Measurements from ENCODE around the gene MTERF2. TPM values are rescaled to one million over a fixed set of nuclear protein-coding genes. Genes with fewer than 3 reads are reported as not detected.

MTERF2 gene
- total RNA-seq, 2 donors from 2014 or later = 24.1 to 32.9 TPM

GRCh38 chr12:106984588-106985137, 2.3 kb downstream of the MTERF2 start:
- Histone ChIP-seq H3K9me3 (no peaks in the 10 kb centered on the region), H3K27ac (peak overlapping the region in 1 of 4 donors; percentile 91), H3K4me1 (peaks cover 37% of the 10 kb centered on the region), H3K4me3 (no peak overlapping the region), H3K36me3 (replicated peaks in 1 of 2; ENCODE audit: insufficient read depth in 1 of 2, low read depth in 2 of 2) (peaks cover 0 to 2% of the 10 kb centered on the region in 2 donors), H3K27me3 (no peaks in the 10 kb centered on the region)
- intact Hi-C loops (cut with DNase I) = no loop called here
- WGBS, 2 donors = 96 to 97% methylated on average over 6 of the region's 6 CpGs
- ATAC-seq (no peak), DNase-seq (no peak)
- TF ChIP-seq POLR2A (IDR thresholded peaks at IDR 0.05) (no peak), CTCF (IDR thresholded peaks at IDR 0.05) (no peak)

GRCh38 chr12:106982229-106982628, 4.7 kb downstream of the MTERF2 start:
- TF ChIP-seq CTCF (IDR thresholded peaks at IDR 0.05) (no peak), POLR2A (IDR thresholded peaks at IDR 0.05) (no peak)
- no peak for DNase-seq
- peaks cover 0 to 2% of the 10 kb centered on the region in 2 donors for H3K36me3 ChIP-seq (replicated peaks in 1 of 2; ENCODE audit: insufficient read depth in 1 of 2, low read depth in 2 of 2)
- no peak overlapping the region for H3K4me3 ChIP-seq
- no peak for ATAC-seq
- H3K27me3 ChIP-seq = no peaks in the 10 kb centered on the region
- 72 to 79% methylated on average over 1 of the region's 1 CpG for WGBS, 2 donors
- intact Hi-C loops (cut with DNase I) = no loop called here
- H3K27ac ChIP-seq = peak overlapping the region in 1 of 4 donors; percentile 24
- no peaks in the 10 kb centered on the region for H3K9me3 ChIP-seq
- peaks cover 45% of the 10 kb centered on the region for H3K4me1 ChIP-seq

GRCh38 chr12:106981788-106982187, 5.2 kb downstream of the MTERF2 start:
- no peak for TF ChIP-seq POLR2A (IDR thresholded peaks at IDR 0.05)
- TF ChIP-seq CTCF (IDR thresholded peaks at IDR 0.05) = no peak
- 89 to 91% methylated on average over 3 of the region's 3 CpGs for WGBS, 2 donors
- no peak for ATAC-seq
- H3K36me3 ChIP-seq (replicated peaks in 1 of 2; ENCODE audit: insufficient read depth in 1 of 2, low read depth in 2 of 2) = peaks cover 0 to 2% of the 10 kb centered on the region in 2 donors
- no peak overlapping the region for H3K4me3 ChIP-seq
- H3K9me3 ChIP-seq = no peaks in the 10 kb centered on the region
- intact Hi-C loops (cut with DNase I) = no loop called here
- no peak for DNase-seq
- H3K27ac ChIP-seq = peak overlapping the region in 1 of 4 donors; percentile 24
- H3K27me3 ChIP-seq = no peaks in the 10 kb centered on the region
- H3K4me1 ChIP-seq = peaks cover 48% of the 10 kb centered on the region

GRCh38 chr12:106980944-106981343, 6.0 kb downstream of the MTERF2 start:
- Histone ChIP-seq H3K9me3 (no peaks in the 10 kb centered on the region), H3K27me3 (no peaks in the 10 kb centered on the region), H3K27ac (no peak overlapping the region), H3K4me3 (no peak overlapping the region), H3K4me1 (peaks cover 53% of the 10 kb centered on the region), H3K36me3 (replicated peaks in 1 of 2; ENCODE audit: insufficient read depth in 1 of 2, low read depth in 2 of 2) (peaks cover 0 to 2% of the 10 kb centered on the region in 2 donors)
- no peak for DNase-seq
- TF ChIP-seq CTCF (IDR thresholded peaks at IDR 0.05) (no peak), POLR2A (IDR thresholded peaks at IDR 0.05) (no peak)
- intact Hi-C loops (cut with DNase I) = no loop called here
- no peak for ATAC-seq
- WGBS, 2 donors = 84 to 86% methylated on average over 6 to 7 of the region's 7 CpGs
